Spleen (tissue), 11 donors: Measurements from ENCODE around the gene PCSK7. TPM values are rescaled to one million over a fixed set of nuclear protein-coding genes. Genes with fewer than 3 reads are reported as not detected.
"Not testable (repeated sequence)": the region's sequence is repeated elsewhere in the genome, so short reads cannot be mapped to it uniquely, and the experiment has no call there.

Source experiments
- DNase-seq: peaks from one replicate; pipeline ENCODE4 v3.0.0-alpha.2; 2020
- H3K27ac ChIP-seq, 8 donors: fragments of 200-600 bp; sonication (generic) in 7 of 8; 1 replicate in 4 of 8; 2 replicates in 4 of 8; pipeline versions ENCODE4 v1.5.0 to v1.8.0; 2016 to 2021; ENCODE audit warnings: inconsistent platforms in 4 of 8, mild to moderate bottlenecking in 4 of 8, moderate library complexity in 1 of 8
- H3K27me3 ChIP-seq, 7 donors: fragments of 200-600 bp; sonication (generic) in 6 of 7; replicated peaks in 1 of 7; 1 replicate in 4 of 7; 2 replicates in 3 of 7; pipeline versions ENCODE4 v1.5.0 to v1.8.0; 2016 to 2021; ENCODE audit warnings: inconsistent platforms in 3 of 7, mild to moderate bottlenecking in 1 of 7
- H3K36me3 ChIP-seq, 6 donors: fragments of 200-600 bp; sonication (generic) in 5 of 6; 1 replicate in 4 of 6; 2 replicates in 2 of 6; pipeline versions ENCODE4 v1.5.0 to v1.8.0; 2016 to 2021; ENCODE audit warnings: inconsistent platforms in 2 of 6
- H3K4me1 ChIP-seq, 6 donors: fragments of 200-600 bp; sonication (generic) in 5 of 6; 1 replicate in 3 of 6; 2 replicates in 3 of 6; pipeline versions ENCODE4 v1.5.0 to v1.8.0; 2016 to 2021; ENCODE audit warnings: inconsistent platforms in 3 of 6
- H3K4me3 ChIP-seq, 8 donors: fragments of 200-600 bp; sonication (generic) in 7 of 8; 1 replicate in 4 of 8; 2 replicates in 4 of 8; pipeline versions ENCODE4 v1.5.0 to v1.8.0; 2016 to 2021; ENCODE audit warnings: inconsistent platforms in 4 of 8, mild to moderate bottlenecking in 4 of 8, moderate library complexity in 2 of 8
- H3K9me3 ChIP-seq, 8 donors: fragments of 200-600 bp; sonication (generic) in 7 of 8; 1 replicate in 4 of 8; 2 replicates in 4 of 8; pipeline versions ENCODE4 v1.5.0 to v1.8.0; 2016 to 2021; ENCODE audit warnings: inconsistent platforms in 4 of 8
- POLR2A ChIP-seq, 3 donors: fragments of 450-650 bp; IDR thresholded peaks; one replicate each; pipeline ENCODE4 v1.5.1; 2017; ENCODE audit warnings: antibody characterized with exemption in 3 of 3, mild to moderate bottlenecking in 1 of 3
- POLR2AphosphoS5 ChIP-seq, 3 donors: sonication (generic); formaldehyde crosslinking; IDR thresholded peaks; one replicate each; pipeline ENCODE4 v1.5.1; 2017; ENCODE audit warnings: antibody characterized with exemption in 3 of 3
- WGBS, 5 donors: extraction: QIAGEN DNeasy Blood & Tissue Kit in 3 of 5; methylation state at CpG; one replicate each; pipeline versions ENCODE4 v1.1.5 to v1.1.7; 2013 to 2018; 5-methylcytosine and 5-hydroxymethylcytosine counted together
- intact Hi-C: fragments of 100-400 bp; cut with DNase I; formaldehyde crosslinking; loops from one replicate; pipeline ENCODE4 v1.15.0; 2023; ENCODE audit warnings: low total_unique reads
- polyA plus RNA-seq, 3 donors: library from polyadenylated mRNA; stranded (reverse); fragments of 200-250 nt; gene quantifications; one replicate each; pipeline ENCODE4 v1.2.1, GENCODE V29; 2013
- total RNA-seq, 7 donors: library from RNA; depleted of rRNA in 3 of 7; stranded (reverse); fragments of >200 nt in 3 of 7; fragmentation: NEBNext Ultra II Directional in 4 of 7; extraction: Animal tissue kit (Norgen Biotek cat#: 25700) in 4 of 7; gene quantifications; one replicate each; pipeline versions ENCODE4 v1.1.0 to v1.2.1, GENCODE V29; 2016 to 2021
- TF ChIP-seq, protein P1 (sequence below), 11 experiments: fragments of 200-600 bp in 7 of 11; fragments of 450-650 bp in 4 of 11; sonication (generic) in 4 of 11; IDR thresholded peaks in 8 of 11; conservative IDR thresholded peaks in 3 of 11; 1 replicate in 7 of 11; 2 replicates in 4 of 11; pipeline versions ENCODE4 v1.4.0 to v1.8.0; 2016 to 2021; ENCODE audit warnings: antibody characterized with exemption in 11 of 11, inconsistent platforms in 4 of 11, mild to moderate bottlenecking in 1 of 11
- donor health status: healthy with polysubstance abuse.
- donor health status: DM: no; HTN: no; CAD: no; lungs with moderate emphysema.
- donor health status: DM: no; HTN: no; CAD: no.
- donor health status: Bipolar disorder and iron deficiency.
- donor health status: healthy.
- donor health status: DM: no; HTN: no; CAD: no.
- donor health status: DM: yes; HTN: yes; CAD: no.

PCSK7 gene
- total and polyA plus RNA-seq, 10 donors, result 27.3 to 152 (median 97.3) TPM

DNA sequence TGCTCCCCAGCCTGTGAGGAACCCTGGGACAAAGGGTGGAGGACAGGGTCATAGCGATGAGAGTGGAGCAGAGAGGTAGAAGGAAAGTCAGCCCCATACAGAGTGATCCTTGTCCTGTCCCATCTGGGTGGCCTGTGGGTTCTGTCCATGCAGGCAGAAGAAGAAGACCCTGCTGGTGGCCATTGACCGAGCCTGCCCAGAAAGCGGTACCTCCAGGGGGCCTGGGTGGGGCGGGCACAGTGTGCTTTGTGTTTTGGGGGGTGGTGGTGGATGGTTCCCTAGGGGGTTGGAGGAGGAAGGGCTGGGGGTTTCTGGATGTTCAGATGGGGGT lies 45.5 kb downstream of the PCSK7 start:
- Histone ChIP-seq H3K9me3 (no peaks in the 10 kb centered on the region), H3K27ac (peak overlapping the region; percentile 40 to 88 (median 76)), H3K27me3 (no peaks in the 10 kb centered on the region), H3K4me1 (peaks cover under 1 to 76% (median 41%) of the 10 kb centered on the region in 6 donors), H3K36me3 (peaks cover 0 to 98% (median 52%) of the 10 kb centered on the region in 6 donors), H3K4me3 (no peak overlapping the region)
- no peak for TF ChIP-seq POLR2AphosphoS5 (IDR thresholded peaks at IDR 0.05)
- no peak for TF ChIP-seq POLR2A (IDR thresholded peaks at IDR 0.05)
- TF ChIP-seq, protein P1, sequence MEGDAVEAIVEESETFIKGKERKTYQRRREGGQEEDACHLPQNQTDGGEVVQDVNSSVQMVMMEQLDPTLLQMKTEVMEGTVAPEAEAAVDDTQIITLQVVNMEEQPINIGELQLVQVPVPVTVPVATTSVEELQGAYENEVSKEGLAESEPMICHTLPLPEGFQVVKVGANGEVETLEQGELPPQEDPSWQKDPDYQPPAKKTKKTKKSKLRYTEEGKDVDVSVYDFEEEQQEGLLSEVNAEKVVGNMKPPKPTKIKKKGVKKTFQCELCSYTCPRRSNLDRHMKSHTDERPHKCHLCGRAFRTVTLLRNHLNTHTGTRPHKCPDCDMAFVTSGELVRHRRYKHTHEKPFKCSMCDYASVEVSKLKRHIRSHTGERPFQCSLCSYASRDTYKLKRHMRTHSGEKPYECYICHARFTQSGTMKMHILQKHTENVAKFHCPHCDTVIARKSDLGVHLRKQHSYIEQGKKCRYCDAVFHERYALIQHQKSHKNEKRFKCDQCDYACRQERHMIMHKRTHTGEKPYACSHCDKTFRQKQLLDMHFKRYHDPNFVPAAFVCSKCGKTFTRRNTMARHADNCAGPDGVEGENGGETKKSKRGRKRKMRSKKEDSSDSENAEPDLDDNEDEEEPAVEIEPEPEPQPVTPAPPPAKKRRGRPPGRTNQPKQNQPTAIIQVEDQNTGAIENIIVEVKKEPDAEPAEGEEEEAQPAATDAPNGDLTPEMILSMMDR (IDR thresholded peaks at IDR 0.05 in 8 of 11, conservative IDR thresholded peaks at IDR 0.05 in 3 of 11), result no peak
- WGBS, 5 donors, result 88 to 97% (median 96%) methylated on average over 4 of the region's 4 CpGs
- DNase-seq, result peak; percentile 71
- intact Hi-C loops, result no loop called here

DNA sequence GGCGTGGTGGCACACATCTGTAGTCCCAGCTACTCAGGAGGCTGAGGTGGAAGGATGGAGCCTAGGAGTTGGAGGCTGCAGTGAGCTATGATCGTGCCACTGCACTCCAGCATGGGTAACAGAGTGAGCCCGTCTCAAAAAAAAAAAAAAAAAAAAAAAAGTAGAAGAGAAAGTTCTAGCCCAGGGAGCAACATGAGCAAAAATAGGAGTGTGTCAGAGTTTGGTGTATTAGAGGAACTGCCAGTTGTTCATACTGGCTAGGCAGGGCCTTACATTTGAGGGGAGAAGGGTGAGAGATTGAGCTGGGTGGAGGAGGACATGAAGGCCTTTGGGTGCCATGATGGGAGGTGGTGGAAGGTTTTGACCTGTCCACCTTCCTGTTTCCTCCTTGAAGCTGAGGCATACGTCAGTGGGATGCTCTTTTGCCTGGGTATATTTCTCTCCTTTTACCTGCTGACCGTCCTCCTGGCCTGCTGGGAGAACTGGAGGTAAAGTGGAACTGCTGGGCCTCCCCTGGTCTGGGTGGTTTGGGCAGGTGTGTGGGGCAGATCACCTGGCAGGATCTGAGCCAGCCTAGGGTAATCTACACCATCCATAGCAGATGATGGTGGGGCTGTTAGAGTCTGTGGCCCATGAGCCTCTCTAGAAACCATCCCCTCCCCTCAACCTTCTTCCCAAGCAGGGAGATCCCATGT lies 46.0 kb downstream of the PCSK7 start:
- H3K4me3 ChIP-seq, result no peak overlapping the region
- no peaks in the 10 kb centered on the region for H3K9me3 ChIP-seq
- WGBS, 5 donors, result 52 to 80% (median 68%) methylated on average over 5 of the region's 5 CpGs
- peaks cover 6 to 80% (median 47%) of the 10 kb centered on the region in 6 donors for H3K4me1 ChIP-seq
- H3K27me3 ChIP-seq, result no peaks in the 10 kb centered on the region
- TF ChIP-seq POLR2AphosphoS5 (IDR thresholded peaks at IDR 0.05) (peak in 1 of 3 donors; percentile 37), POLR2A (IDR thresholded peaks at IDR 0.05) (no peak)
- TF ChIP-seq, protein P1 (IDR thresholded peaks at IDR 0.05 in 8 of 11, conservative IDR thresholded peaks at IDR 0.05 in 3 of 11), result peak in 1 of 11 experiments; percentile 4
- peak; percentile 77 for DNase-seq
- intact Hi-C loops, result no loop called here
- peak overlapping the region; percentile 40 to 88 (median 76) for H3K27ac ChIP-seq
- peaks cover 0 to 92% (median 51%) of the 10 kb centered on the region in 6 donors for H3K36me3 ChIP-seq

DNA sequence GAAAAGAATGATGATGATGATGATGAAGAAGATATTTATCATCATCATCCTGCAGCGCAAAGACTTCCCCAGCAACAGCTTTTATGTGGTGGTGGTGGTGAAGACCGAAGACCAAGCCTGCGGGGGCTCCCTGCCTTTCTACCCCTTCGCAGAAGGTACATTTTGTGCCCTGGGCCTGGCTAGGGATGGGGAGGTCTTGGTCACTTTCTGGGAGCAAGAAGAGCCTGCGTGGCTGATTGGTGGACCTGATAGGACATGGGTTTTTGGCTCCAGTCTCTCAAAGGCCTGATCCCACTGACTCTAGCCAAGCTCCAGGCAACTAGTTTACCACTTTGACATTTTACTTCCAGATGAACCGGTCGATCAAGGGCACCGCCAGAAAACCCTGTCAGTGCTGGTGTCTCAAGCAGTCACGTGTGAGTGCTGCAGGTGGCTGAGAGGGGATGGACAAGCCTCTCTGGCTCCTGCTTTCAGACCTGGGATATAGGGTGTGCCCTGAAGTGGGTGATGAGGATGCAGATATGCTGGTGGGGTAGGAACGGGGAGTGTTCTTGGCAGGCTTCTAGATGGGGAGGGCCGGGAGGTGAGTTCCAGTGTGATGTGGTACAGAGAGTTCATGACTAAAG lies 48.0 kb downstream of the PCSK7 start:
- Histone ChIP-seq H3K9me3 (no peaks in the 10 kb centered on the region), H3K36me3 (peaks cover 0 to 72% (median 37%) of the 10 kb centered on the region in 6 donors), H3K27me3 (no peaks in the 10 kb centered on the region), H3K4me1 (peaks cover 19 to 78% (median 46%) of the 10 kb centered on the region in 6 donors), H3K27ac (no peak overlapping the region), H3K4me3 (no peak overlapping the region)
- WGBS, 5 donors, result 93 to 96% (median 93%) methylated on average over 10 to 11 of the region's 11 CpGs
- TF ChIP-seq POLR2AphosphoS5 (IDR thresholded peaks at IDR 0.05), result no peak
- no peak for TF ChIP-seq POLR2A (IDR thresholded peaks at IDR 0.05)
- TF ChIP-seq, protein P1 (IDR thresholded peaks at IDR 0.05 in 8 of 11, conservative IDR thresholded peaks at IDR 0.05 in 3 of 11), result no peak
- no peak for DNase-seq
- intact Hi-C loops, result no loop called here

DNA sequence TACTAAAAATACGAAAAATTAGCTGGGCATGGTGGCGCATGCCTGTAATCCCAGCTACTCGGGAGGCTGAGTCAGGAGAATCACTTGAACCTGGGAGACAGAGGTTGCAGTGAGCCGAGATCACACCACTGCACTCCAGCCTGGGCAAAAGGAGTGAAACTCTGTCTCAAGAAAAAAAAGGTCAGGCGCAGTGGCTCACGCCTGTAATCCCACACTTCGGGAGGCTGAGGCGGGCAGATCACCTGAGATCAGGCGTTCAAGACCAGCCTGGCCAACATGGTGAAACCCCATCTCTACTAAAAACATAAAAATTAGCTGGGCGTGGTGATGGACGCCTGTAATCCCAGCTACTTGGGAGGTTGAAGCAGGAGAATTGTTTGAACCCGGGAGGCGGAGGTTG lies 48.7 kb downstream of the PCSK7 start:
- H3K27me3 ChIP-seq, H3K4me3 ChIP-seq, H3K27ac ChIP-seq, DNase-seq, H3K9me3 ChIP-seq, intact Hi-C loops: not testable (repeated sequence)
- Histone ChIP-seq H3K4me1 (peaks cover 19 to 75% (median 43%) of the 10 kb centered on the region in 6 donors), H3K36me3 (peaks cover 0 to 65% (median 32%) of the 10 kb centered on the region in 6 donors)
- 87 to 98% (median 97%) methylated on average over 13 of the region's 13 CpGs for WGBS, 5 donors
